ENCODE results near the gene PRAMEF12.
A peak's percentile ranks its signal among the peaks of the same experiment; 100 is the strongest.

PRAMEF12 gene

DNA sequence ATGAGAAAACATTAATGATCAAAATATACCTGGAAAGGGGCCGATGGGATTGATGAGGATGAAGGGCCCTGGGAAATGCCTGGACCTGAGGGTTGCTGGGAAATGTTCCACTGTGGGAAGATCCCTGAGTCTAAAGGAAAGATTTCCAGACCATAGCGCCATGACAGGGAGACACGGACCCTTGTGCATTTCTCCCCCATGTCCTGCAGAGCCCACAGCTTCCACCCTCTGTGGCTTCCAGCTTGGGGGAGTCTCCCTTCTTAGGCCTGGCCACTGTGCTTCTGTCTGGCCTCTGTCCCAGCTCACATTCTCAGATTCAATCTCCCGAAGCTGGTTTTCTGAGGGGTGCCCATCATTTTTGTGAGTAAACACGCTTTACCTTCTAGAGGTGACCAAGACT is 1.0 kb upstream of the PRAMEF12 start:
- Histone ChIP-seq H3K4ac (ENCODE audit: low read length) (no peak overlapping the region), H3K14ac (ENCODE audit: low read length) (no peak overlapping the region), H2AK5ac (ENCODE audit: low read depth, low read length) (no peak overlapping the region), H3K79me1 (ENCODE audit: low read depth, low read length) (no peaks in the 10 kb centered on the region), H3K9ac (ENCODE audit: low read depth, low read length, poor library complexity) (no peak overlapping the region), H3K36me3 (replicated peaks in 1 of 2; ENCODE audit: control insufficient read depth in 2 of 2, insufficient read depth in 2 of 2, low read length in 2 of 2) (no peaks in the 10 kb centered on the region), H2AFZ (ENCODE audit: low read length) (no peak overlapping the region), H3K4me3 (ENCODE audit: low read length in 2 of 2) (no peak overlapping the region), H2BK15ac (ENCODE audit: low read length) (no peak overlapping the region), H2BK120ac (ENCODE audit: low read depth, low read length) (no peak overlapping the region), H4K91ac (ENCODE audit: low read depth, low read length, poor library complexity) (no peak overlapping the region), H3K4me2 (ENCODE audit: insufficient read depth, low read length, poor library complexity, severe bottlenecking) (no peak overlapping the region), H3K4me1 (ENCODE audit: control insufficient read depth in 2 of 2, insufficient read depth in 1 of 2, low read depth in 1 of 2, low read length in 2 of 2) (no peaks in the 10 kb centered on the region), H2BK12ac (ENCODE audit: low read length) (no peak overlapping the region), H2BK5ac (ENCODE audit: low read length) (no peak overlapping the region), H4K8ac (ENCODE audit: low read depth, low read length) (no peak overlapping the region), H3K9me3 (replicated peaks in 1 of 2; ENCODE audit: control insufficient read depth in 2 of 2, insufficient read depth in 1 of 2, low read depth in 1 of 2, low read length in 2 of 2) (no peaks in the 10 kb centered on the region), H3K18ac (ENCODE audit: low read length) (no peak overlapping the region), H3K23ac (ENCODE audit: low read depth, low read length, poor library complexity) (no peak overlapping the region), H3K27me3 (ENCODE audit: control insufficient read depth in 3 of 3, insufficient read depth in 3 of 3, low read depth in 1 of 3, low read length in 3 of 3) (peaks cover 0 to 32% (median 2%) of the 10 kb centered on the region in 3 experiments), H3K27ac (replicated peaks; ENCODE audit: low read length) (no peak overlapping the region)
- no peak for DNase-seq (ENCODE audit: low spot score)
- WGBS, 2 donors (ENCODE audit: extremely low coverage in 2 of 2, insufficient read length in 2 of 2, insufficient replicate concordance in 1 of 2): no CpG with 5 or more reads among the region's 5 CpGs

DNA sequence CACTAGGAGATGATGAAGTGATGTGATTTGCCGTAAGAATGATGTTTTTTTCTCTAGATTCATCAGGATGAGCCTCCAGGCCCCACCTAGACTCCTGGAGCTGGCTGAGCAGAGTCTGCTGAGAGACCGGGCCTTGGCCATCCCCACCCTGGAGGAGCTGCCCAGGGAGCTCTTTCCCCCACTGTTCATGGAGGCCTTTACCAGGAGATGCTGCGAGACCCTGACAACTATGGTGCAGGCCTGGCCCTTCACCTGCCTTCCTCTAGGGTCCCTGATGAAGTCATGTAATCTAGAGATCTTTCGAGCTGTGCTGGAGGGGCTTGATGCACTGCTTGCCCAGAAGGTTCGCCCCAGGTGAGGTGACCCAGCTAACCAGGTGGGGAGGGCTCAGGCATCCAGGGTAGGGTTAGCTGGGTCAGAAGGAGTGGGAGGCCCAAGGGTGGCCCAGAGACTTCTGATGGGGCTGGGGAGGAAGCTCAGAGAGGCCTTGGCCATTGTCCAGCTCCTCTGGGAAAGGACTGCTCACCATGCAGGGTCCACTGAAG is 1.3 kb downstream of the PRAMEF12 start:
- Histone ChIP-seq H3K18ac (ENCODE audit: low read length) (peak overlapping the region; percentile 32), H3K9ac (ENCODE audit: low read depth, low read length, poor library complexity) (no peak overlapping the region), H3K4me2 (ENCODE audit: insufficient read depth, low read length, poor library complexity, severe bottlenecking) (no peak overlapping the region), H2BK15ac (ENCODE audit: low read length) (no peak overlapping the region), H3K4me1 (ENCODE audit: control insufficient read depth in 2 of 2, insufficient read depth in 1 of 2, low read depth in 1 of 2, low read length in 2 of 2) (no peaks in the 10 kb centered on the region), H3K4ac (ENCODE audit: low read length) (no peak overlapping the region), H3K23ac (ENCODE audit: low read depth, low read length, poor library complexity) (no peak overlapping the region), H2BK5ac (ENCODE audit: low read length) (peak overlapping the region; percentile 59), H2AK5ac (ENCODE audit: low read depth, low read length) (no peak overlapping the region), H4K91ac (ENCODE audit: low read depth, low read length, poor library complexity) (no peak overlapping the region), H3K9me3 (replicated peaks in 1 of 2; ENCODE audit: control insufficient read depth in 2 of 2, insufficient read depth in 1 of 2, low read depth in 1 of 2, low read length in 2 of 2) (no peaks in the 10 kb centered on the region), H3K36me3 (replicated peaks in 1 of 2; ENCODE audit: control insufficient read depth in 2 of 2, insufficient read depth in 2 of 2, low read length in 2 of 2) (no peaks in the 10 kb centered on the region), H3K27ac (replicated peaks; ENCODE audit: low read length) (no peak overlapping the region), H3K14ac (ENCODE audit: low read length) (no peak overlapping the region), H3K79me1 (ENCODE audit: low read depth, low read length) (peaks cover 2% of the 10 kb centered on the region), H2AFZ (ENCODE audit: low read length) (no peak overlapping the region), H2BK12ac (ENCODE audit: low read length) (no peak overlapping the region), H4K8ac (ENCODE audit: low read depth, low read length) (no peak overlapping the region), H3K4me3 (ENCODE audit: low read length in 2 of 2) (no peak overlapping the region), H3K27me3 (ENCODE audit: control insufficient read depth in 3 of 3, insufficient read depth in 3 of 3, low read depth in 1 of 3, low read length in 3 of 3) (peaks cover 0 to 43% (median 4%) of the 10 kb centered on the region in 3 experiments), H2BK120ac (ENCODE audit: low read depth, low read length) (no peak overlapping the region)
- no peak for DNase-seq (ENCODE audit: low spot score)
- WGBS, 2 donors (ENCODE audit: extremely low coverage in 2 of 2, insufficient read length in 2 of 2, insufficient replicate concordance in 1 of 2): no CpG with 5 or more reads among the region's 5 CpGs

DNA sequence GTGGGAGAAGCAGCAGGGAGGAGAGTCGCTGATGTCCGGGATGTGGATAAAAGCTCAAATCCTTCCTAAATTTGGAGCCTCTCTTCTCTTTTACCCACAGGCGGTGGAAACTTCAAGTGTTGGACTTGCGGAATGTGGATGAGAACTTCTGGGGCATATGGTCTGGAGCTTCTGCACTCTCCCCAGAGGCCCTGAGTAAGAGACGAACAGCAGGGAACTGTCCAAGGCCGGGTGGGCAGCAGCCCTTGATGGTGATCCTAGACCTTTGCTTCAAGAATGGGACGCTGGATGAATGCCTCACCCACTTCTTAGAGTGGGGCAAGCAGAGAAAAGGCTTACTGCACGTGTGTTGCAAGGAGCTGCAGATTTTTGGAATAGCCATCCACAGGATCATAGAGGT is 1.9 kb downstream of the PRAMEF12 start:
- Histone ChIP-seq H3K79me1 (ENCODE audit: low read depth, low read length) (peaks cover 2% of the 10 kb centered on the region), H2BK15ac (ENCODE audit: low read length) (no peak overlapping the region), H2AK5ac (ENCODE audit: low read depth, low read length) (no peak overlapping the region), H2BK5ac (ENCODE audit: low read length) (peak overlapping the region; percentile 59), H4K8ac (ENCODE audit: low read depth, low read length) (no peak overlapping the region), H3K4me3 (ENCODE audit: low read length in 2 of 2) (no peak overlapping the region), H3K4me2 (ENCODE audit: insufficient read depth, low read length, poor library complexity, severe bottlenecking) (no peak overlapping the region), H3K23ac (ENCODE audit: low read depth, low read length, poor library complexity) (no peak overlapping the region), H3K4me1 (ENCODE audit: control insufficient read depth in 2 of 2, insufficient read depth in 1 of 2, low read depth in 1 of 2, low read length in 2 of 2) (no peaks in the 10 kb centered on the region), H3K4ac (ENCODE audit: low read length) (no peak overlapping the region), H2BK12ac (ENCODE audit: low read length) (no peak overlapping the region), H3K18ac (ENCODE audit: low read length) (no peak overlapping the region), H3K9ac (ENCODE audit: low read depth, low read length, poor library complexity) (no peak overlapping the region), H4K91ac (ENCODE audit: low read depth, low read length, poor library complexity) (no peak overlapping the region), H3K9me3 (replicated peaks in 1 of 2; ENCODE audit: control insufficient read depth in 2 of 2, insufficient read depth in 1 of 2, low read depth in 1 of 2, low read length in 2 of 2) (no peaks in the 10 kb centered on the region), H2AFZ (ENCODE audit: low read length) (no peak overlapping the region), H3K27me3 (ENCODE audit: control insufficient read depth in 3 of 3, insufficient read depth in 3 of 3, low read depth in 1 of 3, low read length in 3 of 3) (peaks cover 0 to 40% (median 4%) of the 10 kb centered on the region in 3 experiments), H3K36me3 (replicated peaks in 1 of 2; ENCODE audit: control insufficient read depth in 2 of 2, insufficient read depth in 2 of 2, low read length in 2 of 2) (no peaks in the 10 kb centered on the region), H3K14ac (ENCODE audit: low read length) (no peak overlapping the region), H2BK120ac (ENCODE audit: low read depth, low read length) (no peak overlapping the region), H3K27ac (replicated peaks; ENCODE audit: low read length) (no peak overlapping the region)
- DNase-seq (ENCODE audit: low spot score): no peak
- WGBS, 2 donors (ENCODE audit: extremely low coverage in 2 of 2, insufficient read length in 2 of 2, insufficient replicate concordance in 1 of 2): no CpG with 5 or more reads among the region's 8 CpGs

DNA sequence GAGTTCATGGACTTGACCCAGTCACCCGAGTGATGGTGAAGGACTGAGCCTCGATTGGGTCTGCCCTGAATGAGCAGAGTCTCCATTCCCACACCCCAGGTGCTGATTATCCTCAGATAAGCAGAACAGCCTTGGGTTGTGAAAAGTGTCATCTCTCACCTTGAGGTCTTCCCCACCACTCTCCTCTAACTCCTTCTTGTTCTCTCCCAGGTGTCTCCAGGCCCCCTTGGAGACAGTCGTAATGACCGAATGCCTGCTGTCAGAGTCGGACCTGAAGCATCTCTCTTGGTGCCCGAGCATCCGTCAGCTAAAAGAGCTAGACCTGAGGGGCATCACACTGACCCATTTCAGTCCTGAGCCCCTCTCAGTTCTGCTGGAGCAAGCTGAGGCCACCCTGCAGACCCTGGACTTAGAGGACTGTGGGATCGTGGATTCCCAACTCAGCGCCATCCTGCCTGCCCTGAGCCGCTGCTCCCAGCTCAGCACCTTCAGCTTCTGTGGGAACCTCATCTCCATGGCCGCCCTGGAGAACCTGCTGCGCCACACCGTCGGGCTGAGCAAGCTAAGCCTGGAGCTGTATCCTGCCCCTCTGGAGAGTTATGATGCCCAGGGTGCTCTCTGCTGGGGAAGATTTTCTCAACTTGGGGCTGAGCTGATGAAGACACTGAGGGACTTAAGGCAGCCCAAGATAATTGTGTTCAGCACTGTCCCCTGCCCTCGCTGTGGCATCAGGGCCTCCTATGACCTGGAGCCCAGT is 3.4 kb downstream of the PRAMEF12 start:
- Histone ChIP-seq H3K27me3 (ENCODE audit: control insufficient read depth in 3 of 3, insufficient read depth in 3 of 3, low read depth in 1 of 3, low read length in 3 of 3) (peaks cover 0 to 30% (median 4%) of the 10 kb centered on the region in 3 experiments), H3K18ac (ENCODE audit: low read length) (no peak overlapping the region), H3K4me1 (ENCODE audit: control insufficient read depth in 2 of 2, insufficient read depth in 1 of 2, low read depth in 1 of 2, low read length in 2 of 2) (no peaks in the 10 kb centered on the region), H2BK120ac (ENCODE audit: low read depth, low read length) (no peak overlapping the region), H2BK5ac (ENCODE audit: low read length) (no peak overlapping the region), H3K9me3 (replicated peaks in 1 of 2; ENCODE audit: control insufficient read depth in 2 of 2, insufficient read depth in 1 of 2, low read depth in 1 of 2, low read length in 2 of 2) (no peaks in the 10 kb centered on the region), H2BK12ac (ENCODE audit: low read length) (no peak overlapping the region), H4K91ac (ENCODE audit: low read depth, low read length, poor library complexity) (no peak overlapping the region), H3K79me1 (ENCODE audit: low read depth, low read length) (peaks cover 2% of the 10 kb centered on the region), H2AK5ac (ENCODE audit: low read depth, low read length) (no peak overlapping the region), H3K36me3 (replicated peaks in 1 of 2; ENCODE audit: control insufficient read depth in 2 of 2, insufficient read depth in 2 of 2, low read length in 2 of 2) (no peaks in the 10 kb centered on the region), H3K23ac (ENCODE audit: low read depth, low read length, poor library complexity) (no peak overlapping the region), H2AFZ (ENCODE audit: low read length) (no peak overlapping the region), H3K4ac (ENCODE audit: low read length) (no peak overlapping the region), H2BK15ac (ENCODE audit: low read length) (no peak overlapping the region), H3K27ac (replicated peaks; ENCODE audit: low read length) (no peak overlapping the region), H4K8ac (ENCODE audit: low read depth, low read length) (no peak overlapping the region), H3K4me2 (ENCODE audit: insufficient read depth, low read length, poor library complexity, severe bottlenecking) (no peak overlapping the region), H3K4me3 (ENCODE audit: low read length in 2 of 2) (no peak overlapping the region), H3K14ac (ENCODE audit: low read length) (no peak overlapping the region), H3K9ac (ENCODE audit: low read depth, low read length, poor library complexity) (no peak overlapping the region)
- DNase-seq (ENCODE audit: low spot score): no peak
- no CpG with 5 or more reads among the region's 15 CpGs for WGBS, 2 donors (ENCODE audit: extremely low coverage in 2 of 2, insufficient read length in 2 of 2, insufficient replicate concordance in 1 of 2)

All from neuronal stem cell (in vitro differentiated cells).